Mucosa of descending colon (tissue), 3 donors: ENCODE data around the gene TAMALIN. TPM values are rescaled to one million over a fixed set of nuclear protein-coding genes. Genes with fewer than 3 reads are reported as not detected.

Experiments
- ATAC-seq: fragments of 200-7000 bp; cut with Tn5 transposase; one replicate; pipeline ENCODE4 v1.9.1; 2020; ENCODE audit warnings: mild to moderate bottlenecking, moderate library complexity
- DNase-seq, 3 donors: peaks; one replicate each; pipeline ENCODE4 v3.0.0-alpha.2; 2020
- H3K36me3 ChIP-seq: fragments of 200-600 bp; one replicate; pipeline ENCODE4 v1.8.0; 2021; ENCODE audit warnings: low read depth, mild to moderate bottlenecking
- H3K4me1 ChIP-seq: fragments of 200-600 bp; one replicate; pipeline ENCODE4 v1.8.0; 2021; ENCODE audit warnings: low read depth, mild to moderate bottlenecking
- H3K4me3 ChIP-seq: fragments of 200-600 bp; one replicate; pipeline ENCODE4 v1.8.0; 2021; ENCODE audit warnings: mild to moderate bottlenecking
- H3K9me3 ChIP-seq: fragments of 200-600 bp; one replicate; pipeline ENCODE4 v1.8.0; 2021; ENCODE audit warnings: mild to moderate bottlenecking
- CTCF ChIP-seq: fragments of 200-600 bp; IDR thresholded peaks from one replicate; pipeline ENCODE4 v1.8.0; 2022; ENCODE audit warnings: antibody characterized with exemption, mild to moderate bottlenecking
- intact Hi-C, 2 donors: fragments of 100-400 bp; cut with DNase I in 1 of 2; cut with micrococcal nuclease in 1 of 2; formaldehyde crosslinking; loops; one replicate each; pipeline versions ENCODE4 v1.11.0 to v1.11.1; 2022; cut with DNase I, micrococcal nuclease
- total RNA-seq, 3 donors: library from RNA; stranded (reverse); fragmentation: NEBNext Ultra II Directional in 2 of 3; extraction: Animal tissue kit (Norgen Biotek cat#: 25700) in 2 of 3; gene quantifications; one replicate each; pipeline versions ENCODE4 v1.2.1 to v1.2.4, GENCODE V29; 2021 to 2023
- donor health status: DM: no; HTN: no; CAD: no; lungs with moderate emphysema.
- donor health status: DM: no; HTN: no; CAD: no.
- donor health status: DM: no; HTN: yes; CAD: no.

The TAMALIN gene
- total RNA-seq, 3 donors from 2014 or later, result 9.4 to 19.6 (median 13.8) TPM

- H3K9me3 ChIP-seq, result no peaks in the 10 kb centered on the region
- peak; percentile 98 to 99 (median 99) for DNase-seq
- H3K4me1 ChIP-seq, result peaks cover 33% of the 10 kb centered on the region
- intact Hi-C loops, result no loop called here
- ATAC-seq, result peak; percentile 86
- peak within 1 kb of the TSS; percentile 21 for H3K4me3 ChIP-seq
- H3K36me3 ChIP-seq, result no peaks in the 10 kb centered on the region
- peak; percentile 5 for TF ChIP-seq CTCF
These were observed 44.2 kb downstream of the TAMALIN start, which contains the start of gene NR4A1 for GRCh38 chr12:52050758-52051541. TSS of gene NR4A1 (plus strand) at chr12:52051442. CDS start at chr12:52054329, 2,887 bp downstream.

DNA sequence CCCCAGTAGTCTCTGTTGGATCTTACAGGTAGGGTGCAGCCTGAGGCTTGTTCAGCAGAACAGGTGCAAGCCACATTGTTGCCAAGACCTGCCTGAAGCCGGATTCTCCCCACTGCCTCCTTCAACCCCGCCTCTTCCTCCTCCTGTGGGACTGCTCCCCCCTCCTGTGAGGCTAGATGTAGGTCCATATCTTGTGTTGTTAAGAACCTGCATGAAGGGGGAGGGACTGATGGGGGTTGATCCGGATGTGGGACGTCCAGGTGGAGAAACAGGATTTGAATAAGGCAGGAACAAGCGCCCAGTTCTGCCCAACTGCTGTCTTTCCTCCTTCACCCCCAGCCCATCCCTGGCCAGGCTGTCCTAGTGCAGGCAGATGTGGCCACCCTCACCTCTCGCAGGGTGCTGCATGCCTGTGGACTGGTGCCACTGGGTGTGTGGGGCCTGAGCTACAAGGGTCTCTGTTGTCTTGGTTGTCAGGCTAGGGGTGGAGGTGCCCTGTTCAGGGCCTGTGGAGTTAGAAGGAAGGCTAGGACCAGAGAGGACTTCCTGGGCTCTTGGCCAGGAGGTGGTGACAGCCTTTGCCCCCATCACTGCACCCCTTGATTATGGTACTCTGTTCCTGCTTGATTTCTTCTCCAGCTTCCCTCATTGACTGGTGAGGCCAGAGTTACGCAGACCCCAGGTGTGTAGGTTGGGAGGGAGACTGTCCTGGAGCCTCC is 45.9 kb downstream of the TAMALIN start:
- H3K36me3 ChIP-seq, result no peaks in the 10 kb centered on the region
- peak; percentile 71 to 83 (median 79) for DNase-seq
- ATAC-seq, result peak; percentile 35
- H3K4me1 ChIP-seq, result peaks cover 28% of the 10 kb centered on the region
- intact Hi-C loops, result no loop called here
- no peak for TF ChIP-seq CTCF
- H3K4me3 ChIP-seq, result no peak overlapping the region
- H3K9me3 ChIP-seq, result no peaks in the 10 kb centered on the region

- ATAC-seq, result no peak
- no peak for TF ChIP-seq CTCF
- H3K36me3 ChIP-seq, result no peaks in the 10 kb centered on the region
These were observed 46.9 kb downstream of the TAMALIN start for GRCh38 chr12:52053536-52054209.

GRCh38 chr12:52054231-52054832 is 47.6 kb downstream of the TAMALIN start:
- Histone ChIP-seq H3K36me3 (no peaks in the 10 kb centered on the region), H3K9me3 (no peaks in the 10 kb centered on the region), H3K4me3 (no peak overlapping the region), H3K4me1 (peaks cover 28% of the 10 kb centered on the region)
- TF ChIP-seq CTCF, result no peak
- intact Hi-C loops, result no loop called here
- DNase-seq (peak in 2 of 3 donors; percentile 46 to 50), ATAC-seq (no peak)

More at GRCh38 chr12:52053536-52054209, 46.9 kb downstream of the TAMALIN start:
- intact Hi-C loops, result no loop called here
- peak in 1 of 3 donors; percentile 42 for DNase-seq
- no peaks in the 10 kb centered on the region for H3K9me3 ChIP-seq
- no peak overlapping the region for H3K4me3 ChIP-seq
- peaks cover 28% of the 10 kb centered on the region for H3K4me1 ChIP-seq
